PC-3 (cell line): ENCODE measurements around the gene VDAC1. TPM values are rescaled to one million over a fixed set of nuclear protein-coding genes. Genes with fewer than 3 reads are reported as not detected.

Source experiments
- ATAC-seq: fragments of 200-7000 bp; cut with Tn5 transposase; 2 replicates; pipeline ENCODE4 v1.9.1; 2020; ENCODE audit warnings: mild to moderate bottlenecking, moderate library complexity
- BruUV-seq: library from RNA; stranded (reverse); fragments of 400-500 nt; replicated peaks from 2 replicates; lab custom pipeline; 2021; lab: Mats Ljungman, UMichigan
- CTCF ChIA-PET: fragments of 300-600 bp; sonication (Branson Sonifier 250); formaldehyde crosslinking; loops from one replicate; lab custom pipeline; 2022; ENCODE audit warnings: antibody characterized with exemption; lab: Charles Lee
- POLR2A ChIA-PET: fragments of 300-600 bp; sonication (Branson Sonifier 250); formaldehyde crosslinking; loops from one replicate; lab custom pipeline; 2022; ENCODE audit warnings: antibody characterized with exemption; ENCODE audit not compliant: unreplicated experiment; lab: Charles Lee
- DNase-seq: peaks from one replicate; pipeline ENCODE4 v3.0.0-alpha.2; 2015
- H2AFZ ChIP-seq: fragments of 300-600 bp; sonication (generic); 2 replicates; pipeline ENCODE4 v1.6.0; 2016; ENCODE audit warnings: antibody characterized with exemption, low read length
- H3F3A ChIP-seq: fragments of 300-600 bp; sonication (generic); one replicate; pipeline ENCODE4 v1.6.0; 2017; ENCODE audit warnings: antibody characterized with exemption, low read length, control low read depth, mild to moderate bottlenecking; ENCODE audit not compliant: unreplicated experiment
- H3K27ac ChIP-seq: fragments of 300-600 bp; sonication (generic); 2 replicates; pipeline ENCODE4 v1.5.1; 2016; ENCODE audit warnings: mild to moderate bottlenecking, low read length
- H3K27me3 ChIP-seq: fragments of 300-600 bp; sonication (generic); 2 replicates; pipeline ENCODE4 v1.6.1; 2016; ENCODE audit warnings: low read length, mixed read lengths
- H3K36me3 ChIP-seq: fragments of 300-600 bp; sonication (generic); 2 replicates; pipeline ENCODE4 v1.6.1; 2016; ENCODE audit warnings: low read depth, mixed run types, low read length, mixed read lengths
- H3K4me1 ChIP-seq: fragments of 300-600 bp; sonication (generic); 2 replicates; pipeline ENCODE4 v1.5.1; 2016; ENCODE audit warnings: low read length; ENCODE audit not compliant: insufficient read depth
- H3K4me2 ChIP-seq: fragments of 300-600 bp; sonication (generic); 2 replicates; pipeline ENCODE4 v1.6.0; 2016; ENCODE audit warnings: low read length
- H3K4me3 ChIP-seq: fragments of 300-600 bp; sonication (generic); 2 replicates; pipeline ENCODE4 v1.5.1; 2016; ENCODE audit warnings: mild to moderate bottlenecking, low read length, mixed read lengths
- H3K79me2 ChIP-seq: fragments of 300-600 bp; sonication (generic); 2 replicates; pipeline ENCODE4 v1.6.1; 2017; ENCODE audit warnings: low read length, mixed read lengths
- H3K9ac ChIP-seq: fragments of 300-600 bp; sonication (generic); 2 replicates; pipeline ENCODE4 v1.6.0; 2016; ENCODE audit warnings: mild to moderate bottlenecking, low read length
- H3K9me2 ChIP-seq: fragments of 300-600 bp; sonication (generic); replicated peaks from 2 replicates; pipeline ENCODE4 v1.6.1; 2016; ENCODE audit warnings: mixed run types, low read length, mixed read lengths
- H3K9me3 ChIP-seq: fragments of 300-600 bp; sonication (generic); 2 replicates; pipeline ENCODE4 v1.6.1; 2016; ENCODE audit warnings: low read length, mixed read lengths
- H4K20me1 ChIP-seq: fragments of 300-600 bp; sonication (generic); 2 replicates; pipeline ENCODE4 v1.6.1; 2016; ENCODE audit warnings: low read length, mixed read lengths
- CTCF ChIP-seq: fragments of 300-600 bp; sonication (generic); conservative IDR thresholded peaks from 2 replicates; pipeline ENCODE4 v1.5.1; 2017; ENCODE audit warnings: antibody characterized with exemption, low read depth, mild to moderate bottlenecking, low read length
- EZH2 ChIP-seq: fragments of 300-600 bp; sonication (generic); IDR thresholded peaks from one replicate; pipeline ENCODE4 v1.6.1; 2017; ENCODE audit warnings: antibody characterized with exemption, mild to moderate bottlenecking, low read length; ENCODE audit not compliant: unreplicated experiment
- EZH2phosphoT487 ChIP-seq: fragments of 300-600 bp; sonication (generic); IDR thresholded peaks from 2 replicates; pipeline ENCODE4 v1.6.1; 2018; ENCODE audit warnings: mild to moderate bottlenecking, antibody characterized with exemption, low read length, borderline replicate concordance
- intact Hi-C: fragments of 100-400 bp; cut with micrococcal nuclease; formaldehyde crosslinking; loops from 2 replicates; pipeline ENCODE4 v1.9.0; 2023
- total RNA-seq: library from RNA; depleted of rRNA; stranded (reverse); fragments of >200 nt; gene quantifications from 2 replicates; pipeline ENCODE4 v1.2.3, GENCODE V29; 2014; rRNA removed

Gene VDAC1
- total RNA-seq, 1 experiment from 2014 or later: 220 TPM

- no peak overlapping the region for H3K4me2 ChIP-seq
- H3K27ac ChIP-seq: no peak overlapping the region
- no peak overlapping the region for H2AFZ ChIP-seq
- H3K27me3 ChIP-seq: no peaks in the 10 kb centered on the region
- TF ChIP-seq EZH2phosphoT487: no peak
- TF ChIP-seq CTCF: no peak
- TF ChIP-seq EZH2: no peak
- no peaks in the 10 kb centered on the region for H3K9me3 ChIP-seq
- no peaks in the 10 kb centered on the region for H3K9me2 ChIP-seq
- no peaks in the 10 kb centered on the region for H3K36me3 ChIP-seq
- CTCF ChIA-PET: no interaction called here
- no peaks in the 10 kb centered on the region for H4K20me1 ChIP-seq
- DNase-seq (no peak), ATAC-seq (no peak)
- POLR2A ChIA-PET: no interaction called here
- H3K79me2 ChIP-seq: no peaks in the 10 kb centered on the region
- H3K9ac ChIP-seq: no peak overlapping the region
- H3K4me3 ChIP-seq: no peak overlapping the region
- no TSS peak for BruUV-seq
- intact Hi-C loops: no loop called here
- peaks cover 13% of the 10 kb centered on the region for H3K4me1 ChIP-seq
- no peaks in the 10 kb centered on the region for H3F3A ChIP-seq
Measured at GRCh38 chr5:133921979-133922378, 82.8 kb downstream of the VDAC1 start.

Other genes with a start within 250 kb of the VDAC1 start
- 22.7 and 45.2 TPM in 2 replicates for gene C5orf15, start 36.4 kb downstream of the VDAC1 start, total RNA-seq
- gene TCF7, start 109.7 kb upstream of the VDAC1 start, total RNA-seq: 3.9 and 7.0 TPM in 2 replicates
- 197 and 220 TPM in 2 replicates for gene SKP1, start 172.0 kb upstream of the VDAC1 start, total RNA-seq
- 184 and 292 TPM in 2 replicates for gene PPP2CA, start 221.1 kb upstream of the VDAC1 start, total RNA-seq